GM12874 (cell line): ENCODE data around the gene RDH8.
A peak's percentile ranks its signal among the peaks of the same experiment; 100 is the strongest.

Experiments
- CTCF ChIP-seq: IDR thresholded peaks from 2 replicates; pipeline ENCODE4 v1.5.1; 2011; ENCODE audit warnings: low read depth, mild to moderate bottlenecking, control low read depth, low read length, moderate library complexity; ENCODE audit not compliant: insufficient read depth

Gene RDH8

GRCh38 chr19:9995999-9996398, 17.3 kb upstream of the RDH8 start:
- TF ChIP-seq CTCF: no peak

GRCh38 chr19:9996541-9996940, 16.7 kb upstream of the RDH8 start:
- no peak for TF ChIP-seq CTCF

DNA sequence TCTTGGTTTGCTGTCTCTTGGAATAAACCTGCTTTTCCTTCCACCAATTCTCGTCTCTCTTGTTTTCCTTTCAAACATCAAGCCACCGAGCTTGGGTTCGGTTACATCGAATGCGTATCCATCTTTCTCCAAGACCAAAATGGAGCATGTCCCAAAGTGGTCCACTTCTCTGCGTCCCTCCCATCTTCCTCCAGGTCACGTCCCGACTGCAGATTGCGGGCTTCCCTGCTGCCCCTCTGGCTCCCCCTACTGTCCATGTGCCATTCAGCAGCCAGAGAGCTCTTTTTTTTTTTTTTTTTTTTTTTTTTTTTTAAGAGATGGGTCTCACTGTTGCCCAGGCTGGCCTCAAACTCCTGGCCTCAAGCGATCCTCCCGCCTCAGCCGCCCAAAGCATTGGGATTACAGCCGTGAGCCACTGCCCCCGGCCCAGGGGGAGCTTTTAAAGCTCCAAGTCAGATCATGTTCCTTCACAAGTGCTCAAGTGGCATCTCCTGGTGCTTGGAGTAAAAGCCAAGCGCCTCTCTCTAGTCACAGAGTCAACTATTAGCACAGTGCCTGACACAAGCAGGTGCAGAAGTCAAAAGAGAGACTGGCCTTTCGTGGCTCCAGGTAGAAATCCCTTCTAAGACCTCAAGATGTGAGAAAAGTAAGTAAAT, 13.0 kb upstream of the RDH8 start:
- peak; percentile 85 for TF ChIP-seq CTCF

DNA sequence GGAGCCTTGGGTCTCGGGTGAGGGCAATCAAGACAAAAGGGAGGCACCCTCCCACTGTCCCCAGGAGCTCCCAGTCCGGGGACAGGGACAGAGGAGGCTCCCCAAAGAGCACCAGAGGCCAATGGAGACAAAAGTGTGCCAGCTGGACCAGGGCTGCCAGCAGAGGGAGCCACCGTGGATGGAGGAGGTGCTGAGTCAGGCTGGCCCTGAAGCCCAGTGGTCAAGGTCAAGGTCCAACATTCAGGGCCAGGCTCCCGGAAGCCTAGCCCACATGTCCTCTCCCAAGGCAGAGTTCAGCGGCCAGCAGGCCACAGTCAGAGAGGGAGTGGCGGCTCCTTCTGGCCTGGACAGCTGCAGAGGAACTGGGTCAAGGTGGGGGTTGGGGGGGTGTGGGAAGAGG, 11.4 kb upstream of the RDH8 start:
- peak; percentile 55; the same call in 1 of the 2 replicates for TF ChIP-seq CTCF

DNA sequence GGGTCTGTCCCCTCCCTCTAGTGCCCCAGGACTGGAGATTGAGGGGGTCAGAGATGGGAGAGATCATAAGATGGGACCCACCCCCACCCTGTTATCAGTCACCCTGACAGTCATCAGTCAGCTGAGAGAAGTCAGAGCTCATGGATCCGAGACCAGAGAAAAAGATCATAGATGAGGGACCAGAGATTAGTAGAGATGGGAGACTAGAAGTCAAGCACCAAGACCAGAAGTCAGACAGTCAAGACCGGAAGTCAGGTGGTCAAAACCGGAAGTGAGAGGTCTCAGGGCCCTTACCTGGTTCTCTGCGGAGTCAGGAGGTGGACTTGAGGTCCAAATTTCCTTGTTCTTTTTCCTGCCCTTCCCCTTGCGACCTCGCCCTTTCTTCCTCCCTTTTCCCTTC, 10.0 kb upstream of the RDH8 start:
- TF ChIP-seq CTCF: no peak

DNA sequence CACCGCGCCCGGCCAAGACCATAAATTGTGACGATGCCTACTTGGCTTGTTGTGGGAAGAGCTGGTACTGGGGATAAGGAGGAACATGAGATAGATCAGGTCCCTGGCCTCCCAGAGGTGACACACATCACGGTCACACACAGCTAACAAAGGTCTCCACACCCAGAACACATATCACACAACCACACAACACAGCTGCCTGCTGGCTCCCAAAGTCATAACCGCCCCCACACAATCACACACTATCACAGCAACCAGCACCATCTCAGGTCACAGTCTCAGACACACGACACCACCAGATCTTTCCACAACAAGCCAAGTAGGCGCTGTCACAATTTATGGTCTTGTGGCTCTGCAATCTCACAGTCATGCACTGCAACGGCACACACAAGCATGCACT, 8.7 kb upstream of the RDH8 start:
- TF ChIP-seq CTCF: no peak

- TF ChIP-seq CTCF: no peak
Observed at GRCh38 chr19:10005632-10006334, 7.5 kb upstream of the RDH8 start.
